ENCODE results near the gene TEK. TPM values are rescaled to one million over a fixed set of nuclear protein-coding genes. Genes with fewer than 3 reads are reported as not detected.
"Not testable (repeated sequence)": the region's sequence is repeated elsewhere in the genome, so short reads cannot be mapped to it uniquely, and the experiment has no call there.

The TEK gene
- total and polyA plus RNA-seq, 2 donors (not counting 1 experiment from before 2014, with no cell fraction given): not detected

GRCh38 chr9:27212621-27213020, 103.6 kb downstream of the TEK start:
- intact Hi-C loops (cut with micrococcal nuclease): no loop called here
- Histone ChIP-seq H4K20me1 (ENCODE audit: control insufficient read depth, insufficient read depth, low read length, poor library complexity, severe bottlenecking) (no peaks in the 10 kb centered on the region), H3K9ac (ENCODE audit: low read length) (no peak overlapping the region), H3K9me3 (ENCODE audit: control extremely low read depth in 1 of 3, control insufficient read depth in 2 of 3, insufficient read depth in 1 of 3, low read length in 2 of 3) (no peaks in the 10 kb centered on the region), H3K27me3 (replicated peaks in 1 of 4; ENCODE audit: control extremely low read depth in 1 of 4, control insufficient read depth in 3 of 4, insufficient read depth in 4 of 4, low read length in 3 of 4) (no peaks in the 10 kb centered on the region), H3K4me2 (replicated peaks; ENCODE audit: low read depth, low read length, poor library complexity, severe bottlenecking) (no peak overlapping the region), H3K36me3 (replicated peaks in 1 of 2; ENCODE audit: control extremely low read depth in 1 of 2, control insufficient read depth in 1 of 2, extremely low read depth in 1 of 2, insufficient read depth in 2 of 2, low read length in 1 of 2) (no peaks in the 10 kb centered on the region), H3K79me2 (ENCODE audit: control insufficient read depth, insufficient read depth, low read length) (no peaks in the 10 kb centered on the region), H2AFZ (ENCODE audit: insufficient read depth, low read depth, low read length, poor library complexity, severe bottlenecking) (no peak overlapping the region), H3K4me1 (ENCODE audit: control insufficient read depth in 2 of 2, insufficient read depth in 2 of 2, low read length in 2 of 2) (no peaks in the 10 kb centered on the region), H3K4me3 (ENCODE audit: control extremely low read depth in 1 of 5, extremely low read depth in 1 of 5, insufficient read depth in 1 of 5, low read depth in 2 of 5, low read length in 4 of 5) (no peak overlapping the region), H3K27ac (ENCODE audit: low read length in 2 of 2) (no peak overlapping the region)
- no peaks in the 10 kb centered on the region for H3K4me1 Mint-ChIP-seq
- ChIA-PET POLR2A (no interaction called here), CTCF (no interaction called here)
- no peak overlapping the region for H3K4me3 Mint-ChIP-seq
- no peaks in the 10 kb centered on the region for H3K27me3 Mint-ChIP-seq
- no peak for DNase-seq
- ATAC-seq (ENCODE audit: low read depth): no peak
- H3K9me3 Mint-ChIP-seq (ENCODE audit: insufficient read depth): no peaks in the 10 kb centered on the region
- no peak for TF ChIP-seq EZH2 (IDR thresholded peaks at IDR 0.05; ENCODE audit: borderline replicate concordance, insufficient read depth, low read depth, low read length, poor library complexity, severe bottlenecking)
- no peak for TF ChIP-seq CTCF (IDR thresholded peaks at IDR 0.05)
- H3K27ac Mint-ChIP-seq: no peak overlapping the region
- WGBS (ENCODE audit: insufficient coverage): 96% methylated on average over 12 of the region's 14 CpGs

DNA sequence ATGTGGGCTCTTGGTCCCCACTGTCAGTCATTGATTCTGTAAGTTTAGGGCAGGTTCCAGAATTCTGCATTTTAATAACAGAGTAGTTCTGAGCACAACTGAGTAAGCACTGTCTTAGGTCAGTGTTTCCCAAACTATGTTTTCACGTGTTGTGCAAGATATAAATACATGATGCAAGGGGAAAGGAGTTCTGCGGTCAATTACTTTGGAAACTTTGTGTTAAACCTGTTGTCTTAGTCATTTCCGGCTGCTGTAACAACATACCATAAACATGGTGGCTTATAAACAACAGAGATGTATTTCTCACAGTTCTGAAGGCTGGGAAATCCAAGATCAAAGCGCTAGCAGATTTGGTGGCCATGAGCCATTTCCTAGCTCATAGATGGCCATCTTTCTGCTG, 118.2 kb downstream of the TEK start:
- no peak overlapping the region for H3K4me3 ChIP-seq (ENCODE audit: control extremely low read depth in 1 of 5, extremely low read depth in 1 of 5, insufficient read depth in 1 of 5, low read depth in 2 of 5, low read length in 4 of 5)
- no peak for DNase-seq
- H3K27ac ChIP-seq (ENCODE audit: low read length in 2 of 2): no peak overlapping the region
- H3K27ac Mint-ChIP-seq: no peak overlapping the region
- POLR2A ChIA-PET: no interaction called here
- peaks cover 0 to 2% (median 0%) of the 10 kb centered on the region in 3 donors for H3K9me3 ChIP-seq (ENCODE audit: control extremely low read depth in 1 of 3, control insufficient read depth in 2 of 3, insufficient read depth in 1 of 3, low read length in 2 of 3)
- intact Hi-C loops (cut with micrococcal nuclease): no loop called here
- no peaks in the 10 kb centered on the region for H3K4me1 Mint-ChIP-seq
- 92% methylated on average over 2 of the region's 4 CpGs for WGBS (ENCODE audit: insufficient coverage)
- H3K9me3 Mint-ChIP-seq (ENCODE audit: insufficient read depth): peaks cover 2% of the 10 kb centered on the region
- H3K36me3 ChIP-seq (replicated peaks in 1 of 2; ENCODE audit: control extremely low read depth in 1 of 2, control insufficient read depth in 1 of 2, extremely low read depth in 1 of 2, insufficient read depth in 2 of 2, low read length in 1 of 2): no peaks in the 10 kb centered on the region
- H3K4me3 Mint-ChIP-seq: no peak overlapping the region
- H3K4me1 ChIP-seq (ENCODE audit: control insufficient read depth in 2 of 2, insufficient read depth in 2 of 2, low read length in 2 of 2): no peaks in the 10 kb centered on the region
- H3K27me3 ChIP-seq (replicated peaks in 1 of 4; ENCODE audit: control extremely low read depth in 1 of 4, control insufficient read depth in 3 of 4, insufficient read depth in 4 of 4, low read length in 3 of 4): peaks cover 0 to 2% (median 0%) of the 10 kb centered on the region in 4 experiments
- no peaks in the 10 kb centered on the region for H3K27me3 Mint-ChIP-seq
- no peaks in the 10 kb centered on the region for H4K20me1 ChIP-seq (ENCODE audit: control insufficient read depth, insufficient read depth, low read length, poor library complexity, severe bottlenecking)
- CTCF ChIA-PET: interaction anchor here (0.8 kb wide), 1 partner anchor 12 kb away, joined by 3 read pairs; no protein-coding TSS in a partner anchor
- no peak overlapping the region for H3K4me2 ChIP-seq (replicated peaks; ENCODE audit: low read depth, low read length, poor library complexity, severe bottlenecking)
- H3K79me2 ChIP-seq (ENCODE audit: control insufficient read depth, insufficient read depth, low read length): no peaks in the 10 kb centered on the region
- H2AFZ ChIP-seq (ENCODE audit: insufficient read depth, low read depth, low read length, poor library complexity, severe bottlenecking): no peak overlapping the region
- no peak for ATAC-seq (ENCODE audit: low read depth)
- TF ChIP-seq CTCF (IDR thresholded peaks at IDR 0.05) (no peak), EZH2 (IDR thresholded peaks at IDR 0.05; ENCODE audit: borderline replicate concordance, insufficient read depth, low read depth, low read length, poor library complexity, severe bottlenecking) (no peak)
- no peak overlapping the region for H3K9ac ChIP-seq (ENCODE audit: low read length)

DNA sequence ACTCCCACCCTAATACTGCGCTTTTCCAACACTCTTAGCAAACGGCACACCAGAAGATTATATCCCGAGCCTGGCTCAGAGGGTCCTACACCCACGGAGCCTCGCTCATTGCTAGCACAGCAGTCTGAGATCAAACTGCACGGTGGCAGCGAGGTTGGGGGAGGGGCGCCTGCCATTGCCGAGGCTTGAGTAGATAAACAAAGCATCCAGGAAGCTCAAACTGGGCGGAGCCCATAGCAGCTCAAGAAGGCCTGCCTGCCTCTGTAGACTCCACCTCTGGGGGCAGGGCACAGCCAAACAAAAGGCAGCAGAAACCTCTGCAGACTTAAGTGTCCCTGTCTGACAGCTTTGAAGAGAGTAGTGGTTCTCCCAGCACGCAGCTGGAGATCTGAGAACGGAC, 130.6 kb downstream of the TEK start:
- ATAC-seq (ENCODE audit: low read depth); H3K79me2 ChIP-seq (ENCODE audit: control insufficient read depth, insufficient read depth, low read length); H3K27me3 ChIP-seq (replicated peaks in 1 of 4; ENCODE audit: control extremely low read depth in 1 of 4, control insufficient read depth in 3 of 4, insufficient read depth in 4 of 4, low read length in 3 of 4); H3K4me3 Mint-ChIP-seq; CTCF ChIA-PET; H3K4me1 ChIP-seq (ENCODE audit: control insufficient read depth in 2 of 2, insufficient read depth in 2 of 2, low read length in 2 of 2); H3K4me3 ChIP-seq (ENCODE audit: control extremely low read depth in 1 of 5, extremely low read depth in 1 of 5, insufficient read depth in 1 of 5, low read depth in 2 of 5, low read length in 4 of 5); POLR2A ChIA-PET; intact Hi-C loops (cut with micrococcal nuclease); H3K27ac ChIP-seq (ENCODE audit: low read length in 2 of 2); H3K27ac Mint-ChIP-seq; H2AFZ ChIP-seq (ENCODE audit: insufficient read depth, low read depth, low read length, poor library complexity, severe bottlenecking); H3K9ac ChIP-seq (ENCODE audit: low read length); H3K4me1 Mint-ChIP-seq; H3K27me3 Mint-ChIP-seq; H4K20me1 ChIP-seq (ENCODE audit: control insufficient read depth, insufficient read depth, low read length, poor library complexity, severe bottlenecking); DNase-seq; H3K9me3 ChIP-seq (ENCODE audit: control extremely low read depth in 1 of 3, control insufficient read depth in 2 of 3, insufficient read depth in 1 of 3, low read length in 2 of 3); H3K36me3 ChIP-seq (replicated peaks in 1 of 2; ENCODE audit: control extremely low read depth in 1 of 2, control insufficient read depth in 1 of 2, extremely low read depth in 1 of 2, insufficient read depth in 2 of 2, low read length in 1 of 2); H3K4me2 ChIP-seq (replicated peaks; ENCODE audit: low read depth, low read length, poor library complexity, severe bottlenecking): not testable (repeated sequence)
- WGBS (ENCODE audit: insufficient coverage): 79% methylated on average over 11 of the region's 12 CpGs
- H3K9me3 Mint-ChIP-seq (ENCODE audit: insufficient read depth): peaks cover 15% of the 10 kb centered on the region
